Endodermal cell (in vitro differentiated cells): ENCODE data around the gene FOXL2NB. TPM values are rescaled to one million over a fixed set of nuclear protein-coding genes. Genes with fewer than 3 reads are reported as not detected.

ENCODE experiments used
- DNase-seq: peaks from one replicate; pipeline ENCODE4 v3.0.0-alpha.2; 2017
- H3K27ac ChIP-seq: 2 replicates; pipeline ENCODE4 v1.5.1; 2013; ENCODE audit warnings: mild to moderate bottlenecking, low read depth, low read length, moderate library complexity
- H3K27me3 ChIP-seq: 2 replicates; pipeline ENCODE4 v1.6.1; 2013; ENCODE audit warnings: mild to moderate bottlenecking, low read length, moderate library complexity; ENCODE audit not compliant: insufficient read depth, control insufficient read depth, poor library complexity, severe bottlenecking
- H3K36me3 ChIP-seq: 2 replicates; pipeline ENCODE4 v1.7.0; 2013; ENCODE audit warnings: mild to moderate bottlenecking, low read length, moderate library complexity; ENCODE audit not compliant: control insufficient read depth, insufficient read depth
- H3K4me1 ChIP-seq: one replicate; pipeline ENCODE4 v1.7.0; 2013; ENCODE audit warnings: low read length; ENCODE audit not compliant: control insufficient read depth, insufficient read depth
- H3K4me3 ChIP-seq: 2 replicates; pipeline ENCODE4 v1.5.1; 2013; ENCODE audit warnings: mild to moderate bottlenecking, low read length, moderate library complexity
- H3K9ac ChIP-seq: 2 replicates; pipeline ENCODE4 v1.6.1; 2013; ENCODE audit warnings: mild to moderate bottlenecking, low read length, moderate library complexity; ENCODE audit not compliant: poor library complexity, severe bottlenecking; ENCODE audit errors: extremely low read depth
- H3K9me3 ChIP-seq: 2 replicates; pipeline ENCODE4 v1.6.1; 2013; ENCODE audit warnings: mild to moderate bottlenecking, low read length, moderate library complexity; ENCODE audit not compliant: control insufficient read depth
- H3K27ac Mint-ChIP-seq: 2 replicates; pipeline ENCODE4 v1.8.0; 2020; ENCODE audit warnings: mixed read lengths
- H3K27me3 Mint-ChIP-seq: 2 replicates; pipeline ENCODE4 v1.8.0; 2021; ENCODE audit warnings: mild to moderate bottlenecking, mixed read lengths; ENCODE audit not compliant: insufficient read depth
- H3K36me3 Mint-ChIP-seq: 2 replicates; pipeline ENCODE4 v1.8.0; 2020; ENCODE audit warnings: low read depth, mixed read lengths
- H3K4me1 Mint-ChIP-seq: 2 replicates; pipeline ENCODE4 v1.8.0; 2020; ENCODE audit warnings: mixed read lengths
- H3K4me3 Mint-ChIP-seq: 2 replicates; pipeline ENCODE4 v1.8.0; 2020; ENCODE audit warnings: mild to moderate bottlenecking, moderate library complexity, mixed read lengths
- H3K9me3 Mint-ChIP-seq: 2 replicates; pipeline ENCODE4 v1.8.0; 2020; ENCODE audit warnings: mild to moderate bottlenecking, mixed read lengths
- WGBS, 2 experiments: methylation state at CpG; one replicate each; pipeline versions ENCODE4 v1.1.5 to v1.1.7; 2013; ENCODE audit warnings: missing lambda C conversion rate in 2 of 2, mixed read lengths in 1 of 2; ENCODE audit not compliant: insufficient coverage in 1 of 2, insufficient read length in 1 of 2; 5-methylcytosine and 5-hydroxymethylcytosine counted together
- total RNA-seq, 2 donors: library from RNA; stranded (reverse); fragmentation: NEBNext Ultra II Directional in 1 of 2; extraction: Animal tissue kit (Norgen Biotek cat#: 25700) in 1 of 2; gene quantifications; 2 replicates in 1 of 2; 3 replicates in 1 of 2; pipeline ENCODE4 v1.2.1, GENCODE V29; 2021
- TF ChIP-seq, protein P1 (sequence below): fragments of 200-600 bp; sonication (generic); conservative IDR thresholded peaks from 2 replicates; pipeline ENCODE4 v1.5.0; 2021; ENCODE audit warnings: antibody characterized with exemption, mild to moderate bottlenecking

Gene FOXL2NB
- total RNA-seq, 2 donors from 2014 or later, result 0.24 to 0.40 TPM

GRCh38 chr3:138971766-138972320 lies 24.8 kb downstream of the FOXL2NB start:
- Mint-ChIP-seq H3K9me3 (no peaks in the 10 kb centered on the region), H3K27me3 (peaks cover 26% of the 10 kb centered on the region), H3K4me3 (no peak overlapping the region), H3K27ac (no peak overlapping the region), H3K4me1 (no peaks in the 10 kb centered on the region), H3K36me3 (no peaks in the 10 kb centered on the region)
- DNase-seq, result no peak
- no peak overlapping the region for H3K9ac ChIP-seq
- 83% methylated on average over 6 of the region's 6 CpGs; no CpG with 5 or more reads in 1 of the 2 experiments for WGBS, 2 experiments
- peaks cover 10% of the 10 kb centered on the region for H3K27me3 ChIP-seq
- no peak overlapping the region for H3K27ac ChIP-seq
- H3K9me3 ChIP-seq, result no peaks in the 10 kb centered on the region
- TF ChIP-seq, protein P1, sequence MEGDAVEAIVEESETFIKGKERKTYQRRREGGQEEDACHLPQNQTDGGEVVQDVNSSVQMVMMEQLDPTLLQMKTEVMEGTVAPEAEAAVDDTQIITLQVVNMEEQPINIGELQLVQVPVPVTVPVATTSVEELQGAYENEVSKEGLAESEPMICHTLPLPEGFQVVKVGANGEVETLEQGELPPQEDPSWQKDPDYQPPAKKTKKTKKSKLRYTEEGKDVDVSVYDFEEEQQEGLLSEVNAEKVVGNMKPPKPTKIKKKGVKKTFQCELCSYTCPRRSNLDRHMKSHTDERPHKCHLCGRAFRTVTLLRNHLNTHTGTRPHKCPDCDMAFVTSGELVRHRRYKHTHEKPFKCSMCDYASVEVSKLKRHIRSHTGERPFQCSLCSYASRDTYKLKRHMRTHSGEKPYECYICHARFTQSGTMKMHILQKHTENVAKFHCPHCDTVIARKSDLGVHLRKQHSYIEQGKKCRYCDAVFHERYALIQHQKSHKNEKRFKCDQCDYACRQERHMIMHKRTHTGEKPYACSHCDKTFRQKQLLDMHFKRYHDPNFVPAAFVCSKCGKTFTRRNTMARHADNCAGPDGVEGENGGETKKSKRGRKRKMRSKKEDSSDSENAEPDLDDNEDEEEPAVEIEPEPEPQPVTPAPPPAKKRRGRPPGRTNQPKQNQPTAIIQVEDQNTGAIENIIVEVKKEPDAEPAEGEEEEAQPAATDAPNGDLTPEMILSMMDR, result no peak
- H3K36me3 ChIP-seq, result no peaks in the 10 kb centered on the region
- H3K4me1 ChIP-seq, result no peaks in the 10 kb centered on the region
- no peak overlapping the region for H3K4me3 ChIP-seq

GRCh38 chr3:138972941-138973340 lies 25.9 kb downstream of the FOXL2NB start:
- H3K4me1 ChIP-seq, result no peaks in the 10 kb centered on the region
- Mint-ChIP-seq H3K36me3 (no peaks in the 10 kb centered on the region), H3K27me3 (peaks cover 27% of the 10 kb centered on the region), H3K27ac (no peak overlapping the region), H3K4me3 (no peak overlapping the region), H3K4me1 (no peaks in the 10 kb centered on the region), H3K9me3 (no peaks in the 10 kb centered on the region)
- H3K4me3 ChIP-seq, result no peak overlapping the region
- peaks cover 10% of the 10 kb centered on the region for H3K27me3 ChIP-seq
- no peak overlapping the region for H3K27ac ChIP-seq
- H3K36me3 ChIP-seq, result no peaks in the 10 kb centered on the region
- no peaks in the 10 kb centered on the region for H3K9me3 ChIP-seq
- H3K9ac ChIP-seq, result no peak overlapping the region
- TF ChIP-seq, protein P1, result no peak
- no peak for DNase-seq
- WGBS, 2 experiments, result 89 to 90% methylated on average over 2 to 5 of the region's 5 CpGs

- H3K27ac ChIP-seq, result no peak overlapping the region
- no peak overlapping the region for H3K27ac Mint-ChIP-seq
- DNase-seq, result no peak
- WGBS, 2 experiments, result 90 to 98% methylated on average over 5 of the region's 5 CpGs
- H3K4me1 ChIP-seq, result no peaks in the 10 kb centered on the region
- no peaks in the 10 kb centered on the region for H3K9me3 ChIP-seq
- no peaks in the 10 kb centered on the region for H3K36me3 Mint-ChIP-seq
- H3K4me3 Mint-ChIP-seq, result no peak overlapping the region
- H3K9me3 Mint-ChIP-seq, result no peaks in the 10 kb centered on the region
- H3K36me3 ChIP-seq, result no peaks in the 10 kb centered on the region
- TF ChIP-seq, protein P1, result no peak
- H3K4me1 Mint-ChIP-seq, result no peaks in the 10 kb centered on the region
- no peak overlapping the region for H3K4me3 ChIP-seq
- no peak overlapping the region for H3K9ac ChIP-seq
- peaks cover 20% of the 10 kb centered on the region for H3K27me3 Mint-ChIP-seq
- peaks cover 6% of the 10 kb centered on the region for H3K27me3 ChIP-seq
These were observed 27.4 kb downstream of the FOXL2NB start for GRCh38 chr3:138974462-138974861.
